HepG2 (cell line): ENCODE measurements around the gene PRELID1. TPM values are rescaled to one million over a fixed set of nuclear protein-coding genes. Genes with fewer than 3 reads are reported as not detected.

ENCODE experiments used
- AGO1 ChIP-seq: fragments of 200-400 bp; formaldehyde crosslinking; IDR thresholded peaks from 2 replicates; pipeline ENCODE4 v1.6.1; 2017; ENCODE audit warnings: mild to moderate bottlenecking, low read depth, low read length, moderate library complexity; ENCODE audit not compliant: poor library complexity, severe bottlenecking
- HOXA3 ChIP-seq: sonication (generic); formaldehyde crosslinking; IDR thresholded peaks from 2 replicates; pipeline ENCODE4 v1.5.0; 2020; ENCODE audit warnings: missing genetic modification reagents
- KDM6A ChIP-seq: IDR thresholded peaks from 2 replicates; pipeline ENCODE4 v1.6.1; 2016; ENCODE audit warnings: low read depth
- PBX2 ChIP-seq: IDR thresholded peaks from 2 replicates; pipeline ENCODE4 v1.6.1; 2016; ENCODE audit warnings: control low read depth
- RCOR2 ChIP-seq: IDR thresholded peaks from 2 replicates; pipeline ENCODE4 v1.6.1; 2016; ENCODE audit warnings: missing biosample characterization, missing genetic modification reagents
- SOX6 ChIP-seq, 2 experiments: fragments of 450-650 bp in 1 of 2; sonication (generic) in 1 of 2; formaldehyde crosslinking in 1 of 2; IDR thresholded peaks; 2 replicates each; pipeline versions ENCODE4 v1.4.0 to v1.6.1; 2017 to 2020; ENCODE audit warnings: antibody characterized with exemption in 1 of 2, mild to moderate bottlenecking in 1 of 2, missing genetic modification reagents in 1 of 2
- THAP8 ChIP-seq: sonication (generic); formaldehyde crosslinking; IDR thresholded peaks from 2 replicates; pipeline ENCODE4 v1.5.1; 2020; ENCODE audit warnings: missing genetic modification reagents, mild to moderate bottlenecking, borderline replicate concordance
- ZBTB37 ChIP-seq: sonication (generic); formaldehyde crosslinking; IDR thresholded peaks from 2 replicates; pipeline ENCODE4 v1.4.0; 2020; ENCODE audit warnings: mild to moderate bottlenecking, missing genetic modification reagents
- ZBTB4 ChIP-seq: sonication (generic); formaldehyde crosslinking; IDR thresholded peaks from 2 replicates; pipeline ENCODE4 v1.4.0; 2020; ENCODE audit warnings: missing genetic modification reagents, mild to moderate bottlenecking, borderline replicate concordance
- ZBTB7B ChIP-seq: sonication (generic); formaldehyde crosslinking; IDR thresholded peaks from 2 replicates; pipeline ENCODE4 v1.4.0; 2020; ENCODE audit warnings: missing genetic modification reagents
- ZNF225 ChIP-seq: sonication (generic); formaldehyde crosslinking; IDR thresholded peaks from 2 replicates; pipeline ENCODE4 v1.4.0; 2020; ENCODE audit warnings: mild to moderate bottlenecking, missing genetic modification reagents
- ZNF383 ChIP-seq: sonication (generic); formaldehyde crosslinking; IDR thresholded peaks from 2 replicates; pipeline ENCODE4 v1.4.0; 2020; ENCODE audit warnings: missing genetic modification reagents, mild to moderate bottlenecking, borderline replicate concordance
- ZNF543 ChIP-seq: sonication (generic); formaldehyde crosslinking; IDR thresholded peaks from 2 replicates; pipeline ENCODE4 v1.4.0; 2020; ENCODE audit warnings: mild to moderate bottlenecking, missing genetic modification reagents
- ZNF670 ChIP-seq: sonication (generic); formaldehyde crosslinking; IDR thresholded peaks from 2 replicates; pipeline ENCODE4 v1.8.0; 2022; ENCODE audit warnings: mild to moderate bottlenecking, missing genetic modification reagents, borderline replicate concordance
- ZNF687 ChIP-seq: sonication (generic); formaldehyde crosslinking; IDR thresholded peaks from 2 replicates; pipeline ENCODE4 v1.5.1; 2020; ENCODE audit warnings: mild to moderate bottlenecking, missing genetic modification reagents, moderate library complexity
- ZNF75D ChIP-seq: sonication (generic); formaldehyde crosslinking; IDR thresholded peaks from 2 replicates; pipeline ENCODE4 v1.8.1; 2023; ENCODE audit warnings: missing genetic modification reagents, mild to moderate bottlenecking, borderline replicate concordance
- ZNF777 ChIP-seq: sonication (generic); formaldehyde crosslinking; IDR thresholded peaks from 2 replicates; pipeline ENCODE4 v1.4.0; 2020; ENCODE audit warnings: missing genetic modification reagents
- polyA plus RNA-seq, 8 experiments: library from polyadenylated mRNA; depleted of rRNA in 3 of 8; stranded (reverse) in 7 of 8; unstranded in 1 of 8; fragments of >200 nt; fragmentation: Illumina TruSeq in 4 of 8; extraction: Trizol in 4 of 8; gene quantifications; 2 replicates each; pipeline versions ENCODE4 v1.2.1 to v1.2.3, GENCODE V29; 2011 to 2016; ENCODE audit warnings: low read depth in 4 of 8, missing spikeins in 1 of 8, mixed read lengths in 1 of 8; ENCODE audit not compliant: insufficient read depth in 1 of 8
- total RNA-seq, 5 experiments: library from RNA; depleted of rRNA; stranded (reverse); fragments of >200 nt; fragmentation: Illumina TruSeq; extraction: Trizol; gene quantifications; 2 replicates each; pipeline ENCODE4 v1.2.3, GENCODE V29; 2016; ENCODE audit warnings: low read depth in 1 of 5

PRELID1 gene
- total and polyA plus RNA-seq, 2 of the 13 experiments (the other 11 are each of a cell fraction or from before 2014, with no cell fraction given), result 250 to 271 TPM

GRCh38 chr5:177314376-177315342, 11.1 kb downstream of the PRELID1 start (continued):
- TF ChIP-seq ZNF687 (CRISPR knock-in tag) (peak; percentile 67), ZBTB4 (CRISPR knock-in tag) (no peak), SOX6 (IDR thresholded peaks at IDR 0.05) (no peak), SOX6 (CRISPR knock-in tag; IDR thresholded peaks at IDR 0.05) (0 out of 2 replicates have a peak, but pooled peaks have one; percentile 24), ZNF543 (CRISPR knock-in tag) (no peak), AGO1 (no peak), ZNF670 (CRISPR knock-in tag) (no peak), THAP8 (CRISPR knock-in tag) (no peak), ZBTB7B (CRISPR knock-in tag) (peak; percentile 50; the same call in 1 of the 2 replicates), PBX2 (CRISPR knock-in tag) (no peak), HOXA3 (0 out of 2 replicates have a peak, but pooled peaks have one; percentile 16), ZNF777 (no peak), ZNF383 (CRISPR knock-in tag) (no peak), ZBTB37 (no peak), ZNF75D (CRISPR knock-in tag) (no peak), ZNF225 (CRISPR knock-in tag) (no peak), RCOR2 (CRISPR knock-in tag) (no peak), KDM6A (no peak)
